IPS-20b (cell line): ENCODE data around the gene SLC31A2.

Experiments
- H3K27ac ChIP-seq: one replicate; pipeline ENCODE4 v1.5.1; 2013; ENCODE audit warnings: low read length
- H3K27me3 ChIP-seq: 2 replicates; pipeline ENCODE4 v1.6.1; 2013; ENCODE audit warnings: mild to moderate bottlenecking, low read length, inconsistent platforms; ENCODE audit not compliant: insufficient read depth
- H3K36me3 ChIP-seq: 2 replicates; pipeline ENCODE4 v1.6.1; 2013; ENCODE audit warnings: low read depth, mild to moderate bottlenecking, inconsistent platforms, low read length, moderate library complexity; ENCODE audit not compliant: insufficient read depth
- H3K4me1 ChIP-seq: 2 replicates; pipeline ENCODE4 v1.6.1; 2013; ENCODE audit warnings: mild to moderate bottlenecking, control low read depth, inconsistent platforms, low read length, moderate library complexity; ENCODE audit not compliant: insufficient read depth
- H3K4me3 ChIP-seq: 2 replicates; pipeline ENCODE4 v1.5.1; 2013; ENCODE audit warnings: mild to moderate bottlenecking, low read length, inconsistent platforms
- H3K9ac ChIP-seq: 2 replicates; pipeline ENCODE4 v1.6.1; 2013; ENCODE audit warnings: low read depth, mild to moderate bottlenecking, inconsistent platforms, low read length, moderate library complexity
- H3K9me3 ChIP-seq: 2 replicates; pipeline ENCODE4 v1.6.1; 2013; ENCODE audit warnings: mild to moderate bottlenecking, low read depth, low read length, inconsistent platforms; ENCODE audit not compliant: insufficient read depth

Gene SLC31A2

GRCh38 chr9:113154471-113154870 lies 3.7 kb downstream of the SLC31A2 start:
- no peaks in the 10 kb centered on the region for H3K9me3 ChIP-seq
- H3K4me3 ChIP-seq: no peak overlapping the region
- H3K4me1 ChIP-seq: peaks cover 4% of the 10 kb centered on the region; the same call in 1 of the 2 replicates
- no peaks in the 10 kb centered on the region; the same call in 1 of the 2 replicates for H3K36me3 ChIP-seq
- H3K9ac ChIP-seq: no peak overlapping the region
- peaks cover 25% of the 10 kb centered on the region for H3K27me3 ChIP-seq
- no peak overlapping the region for H3K27ac ChIP-seq

GRCh38 chr9:113154946-113155345 lies 4.1 kb downstream of the SLC31A2 start:
- H3K4me1 ChIP-seq: peaks cover 4% of the 10 kb centered on the region; the same call in 1 of the 2 replicates
- H3K9ac ChIP-seq: no peak overlapping the region
- no peak overlapping the region for H3K27ac ChIP-seq
- no peak overlapping the region for H3K4me3 ChIP-seq
- H3K9me3 ChIP-seq: no peaks in the 10 kb centered on the region
- H3K27me3 ChIP-seq: peaks cover 24% of the 10 kb centered on the region
- no peaks in the 10 kb centered on the region; the same call in 1 of the 2 replicates for H3K36me3 ChIP-seq

GRCh38 chr9:113155911-113156588 lies 5.2 kb downstream of the SLC31A2 start:
- no peak overlapping the region for H3K27ac ChIP-seq
- H3K9ac ChIP-seq: no peak overlapping the region
- no peak overlapping the region for H3K4me3 ChIP-seq
- H3K9me3 ChIP-seq: no peaks in the 10 kb centered on the region
- no peaks in the 10 kb centered on the region; the same call in 1 of the 2 replicates for H3K36me3 ChIP-seq
- peaks cover 18% of the 10 kb centered on the region for H3K27me3 ChIP-seq
- H3K4me1 ChIP-seq: peaks cover 7% of the 10 kb centered on the region; the same call in 1 of the 2 replicates

GRCh38 chr9:113156880-113157279 lies 6.1 kb downstream of the SLC31A2 start:
- H3K4me1 ChIP-seq: peaks cover 11% of the 10 kb centered on the region
- H3K9me3 ChIP-seq: no peaks in the 10 kb centered on the region
- H3K9ac ChIP-seq: no peak overlapping the region
- H3K27ac ChIP-seq: no peak overlapping the region
- peaks cover 11% of the 10 kb centered on the region for H3K27me3 ChIP-seq
- H3K36me3 ChIP-seq: peaks cover 3% of the 10 kb centered on the region
- H3K4me3 ChIP-seq: no peak overlapping the region

GRCh38 chr9:113158446-113158845 lies 7.6 kb downstream of the SLC31A2 start:
- Histone ChIP-seq H3K36me3 (peaks cover 16% of the 10 kb centered on the region), H3K4me1 (peaks cover 11% of the 10 kb centered on the region), H3K9me3 (no peaks in the 10 kb centered on the region), H3K27ac (no peak overlapping the region), H3K9ac (no peak overlapping the region), H3K27me3 (no peaks in the 10 kb centered on the region), H3K4me3 (no peak overlapping the region)

- Histone ChIP-seq H3K9me3 (no peaks in the 10 kb centered on the region), H3K27me3 (no peaks in the 10 kb centered on the region), H3K4me1 (peaks cover 11% of the 10 kb centered on the region), H3K36me3 (peaks cover 36% of the 10 kb centered on the region), H3K4me3 (peak overlapping the region; percentile 27; the same call in 1 of the 2 replicates), H3K9ac (no peak overlapping the region), H3K27ac (no peak overlapping the region)
Measured at GRCh38 chr9:113160571-113160970, 9.8 kb downstream of the SLC31A2 start.

GRCh38 chr9:113163001-113163400 lies 12.2 kb downstream of the SLC31A2 start:
- H3K4me1 ChIP-seq: peaks cover 7% of the 10 kb centered on the region

GRCh38 chr9:113164536-113165300 lies 13.9 kb downstream of the SLC31A2 start:
- H3K27me3 ChIP-seq: no peaks in the 10 kb centered on the region
- peaks cover 75% of the 10 kb centered on the region for H3K36me3 ChIP-seq
- H3K27ac ChIP-seq: no peak overlapping the region
- H3K9ac ChIP-seq: no peak overlapping the region
- peaks cover 7% of the 10 kb centered on the region for H3K4me1 ChIP-seq
- H3K4me3 ChIP-seq: no peak overlapping the region
- no peaks in the 10 kb centered on the region for H3K9me3 ChIP-seq

More at GRCh38 chr9:113163001-113163400, 12.2 kb downstream of the SLC31A2 start:
- Histone ChIP-seq H3K9me3 (no peaks in the 10 kb centered on the region), H3K9ac (no peak overlapping the region), H3K27ac (no peak overlapping the region), H3K27me3 (no peaks in the 10 kb centered on the region), H3K36me3 (peaks cover 58% of the 10 kb centered on the region), H3K4me3 (no peak overlapping the region)

- no peak overlapping the region for H3K27ac ChIP-seq
- no peaks in the 10 kb centered on the region for H3K9me3 ChIP-seq
- peaks cover 4% of the 10 kb centered on the region for H3K4me1 ChIP-seq
- H3K27me3 ChIP-seq: no peaks in the 10 kb centered on the region
- peaks cover 88% of the 10 kb centered on the region for H3K36me3 ChIP-seq
- no peak overlapping the region for H3K9ac ChIP-seq
- no peak overlapping the region for H3K4me3 ChIP-seq
Measured at GRCh38 chr9:113166039-113166438, 15.2 kb downstream of the SLC31A2 start.

- Histone ChIP-seq H3K4me3 (no peak overlapping the region), H3K4me1 (no peaks in the 10 kb centered on the region), H3K36me3 (peaks cover 87% of the 10 kb centered on the region), H3K9me3 (no peaks in the 10 kb centered on the region), H3K27me3 (no peaks in the 10 kb centered on the region), H3K9ac (no peak overlapping the region), H3K27ac (no peak overlapping the region)
Measured at GRCh38 chr9:113168809-113169208, 18.0 kb downstream of the SLC31A2 start.

GRCh38 chr9:113173341-113173740 lies 22.5 kb downstream of the SLC31A2 start:
- Histone ChIP-seq H3K27ac (no peak overlapping the region), H3K36me3 (peaks cover 81% of the 10 kb centered on the region), H3K4me1 (no peaks in the 10 kb centered on the region), H3K27me3 (no peaks in the 10 kb centered on the region), H3K9ac (no peak overlapping the region), H3K4me3 (no peak overlapping the region), H3K9me3 (no peaks in the 10 kb centered on the region)

- no peaks in the 10 kb centered on the region for H3K9me3 ChIP-seq
- no peak overlapping the region for H3K27ac ChIP-seq
- H3K27me3 ChIP-seq: no peaks in the 10 kb centered on the region
- no peak overlapping the region for H3K4me3 ChIP-seq
- H3K4me1 ChIP-seq: no peaks in the 10 kb centered on the region
- peaks cover 78% of the 10 kb centered on the region for H3K36me3 ChIP-seq
- H3K9ac ChIP-seq: no peak overlapping the region
Measured at GRCh38 chr9:113176803-113177202, 26.0 kb downstream of the SLC31A2 start.
